ENCODE data around the gene CDYL2.
"Not testable (repeated sequence)": the region's sequence is repeated elsewhere in the genome, so short reads cannot be mapped to it uniquely, and the experiment has no call there.

The CDYL2 gene

DNA sequence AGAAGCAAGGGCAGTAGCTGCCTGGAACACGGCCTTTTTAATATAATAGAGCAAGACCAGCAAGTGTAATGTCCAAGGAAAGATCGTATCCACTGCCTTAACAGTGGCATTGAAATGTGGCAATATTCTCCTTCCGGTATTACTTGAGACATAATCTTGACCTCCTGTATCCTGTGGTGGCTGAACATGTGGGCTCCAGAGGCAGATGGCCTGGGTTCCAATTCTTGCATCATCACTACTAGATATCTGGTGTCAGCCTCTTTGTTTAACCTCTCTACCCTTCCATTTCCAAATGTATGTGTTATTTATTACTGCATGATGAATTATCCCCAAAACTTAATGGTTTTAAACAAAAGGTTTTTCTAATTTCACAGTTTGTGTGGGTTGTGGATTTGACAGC, 3.5 kb upstream of the CDYL2 start:
- DNase-seq: no peak

DNA sequence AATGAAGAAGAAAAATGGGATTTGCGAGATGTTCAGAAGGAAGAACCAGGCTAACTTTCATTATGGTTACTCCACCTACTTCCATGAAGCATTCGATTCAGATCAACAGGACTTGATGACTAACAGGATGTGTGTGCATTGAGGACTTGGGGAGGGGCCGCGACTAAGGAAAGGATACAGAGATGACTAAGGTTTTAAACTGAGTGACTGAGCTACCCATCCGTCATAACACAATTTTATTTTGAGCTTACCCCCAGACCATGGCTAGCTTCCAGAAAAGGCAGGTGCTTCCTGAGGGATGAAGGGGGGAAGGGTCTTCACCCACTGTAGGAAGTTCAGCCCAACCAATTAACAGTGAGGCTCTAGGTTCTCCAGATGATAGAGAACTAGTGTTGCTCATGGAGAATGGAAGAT, 2.5 kb upstream of the CDYL2 start:
- no peak for DNase-seq

DNA sequence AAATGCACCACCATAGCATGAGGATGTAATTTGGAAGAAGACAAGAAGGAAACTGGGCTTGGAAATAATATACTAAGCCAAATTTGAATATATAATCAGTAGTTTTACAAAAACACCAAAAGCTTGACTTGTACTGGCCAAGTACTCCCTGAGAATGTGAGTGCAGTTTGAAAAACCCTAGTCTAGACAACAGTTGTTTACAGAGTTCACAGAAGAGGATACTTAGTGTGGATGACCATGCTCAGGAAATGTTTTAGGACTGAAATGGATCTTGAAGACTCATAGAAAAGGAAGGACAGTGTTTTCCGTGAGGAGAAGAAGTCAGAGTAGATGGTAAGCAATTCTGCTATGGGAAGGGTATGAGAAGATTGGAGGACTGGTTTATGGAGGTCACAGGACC, 1.9 kb upstream of the CDYL2 start:
- DNase-seq: no peak

DNA sequence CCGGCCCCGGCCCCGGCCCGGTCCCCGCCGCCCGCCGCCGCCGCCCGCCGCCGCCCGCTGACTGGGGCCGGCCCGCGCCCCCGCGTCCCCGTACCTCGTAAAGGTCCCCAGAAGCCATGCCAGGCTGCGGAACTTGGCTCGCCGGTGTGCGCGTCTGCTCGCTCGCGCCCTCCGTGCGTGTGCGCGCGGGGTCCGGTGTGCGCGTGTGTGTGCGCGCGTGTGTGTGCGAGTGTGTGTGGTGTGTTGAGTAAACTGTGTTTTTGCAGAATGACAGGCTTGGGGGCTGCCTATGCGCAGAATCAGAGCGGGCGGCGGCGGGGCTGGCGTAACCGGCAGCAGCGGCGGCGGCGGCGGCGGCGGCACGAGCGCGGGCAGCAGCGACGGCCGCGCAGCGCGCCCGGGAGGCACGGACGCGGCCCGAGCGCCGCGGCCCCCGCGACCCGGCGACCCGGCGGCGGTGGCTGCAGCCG, 307 bp downstream of the CDYL2 start:
- DNase-seq: no peak

DNA sequence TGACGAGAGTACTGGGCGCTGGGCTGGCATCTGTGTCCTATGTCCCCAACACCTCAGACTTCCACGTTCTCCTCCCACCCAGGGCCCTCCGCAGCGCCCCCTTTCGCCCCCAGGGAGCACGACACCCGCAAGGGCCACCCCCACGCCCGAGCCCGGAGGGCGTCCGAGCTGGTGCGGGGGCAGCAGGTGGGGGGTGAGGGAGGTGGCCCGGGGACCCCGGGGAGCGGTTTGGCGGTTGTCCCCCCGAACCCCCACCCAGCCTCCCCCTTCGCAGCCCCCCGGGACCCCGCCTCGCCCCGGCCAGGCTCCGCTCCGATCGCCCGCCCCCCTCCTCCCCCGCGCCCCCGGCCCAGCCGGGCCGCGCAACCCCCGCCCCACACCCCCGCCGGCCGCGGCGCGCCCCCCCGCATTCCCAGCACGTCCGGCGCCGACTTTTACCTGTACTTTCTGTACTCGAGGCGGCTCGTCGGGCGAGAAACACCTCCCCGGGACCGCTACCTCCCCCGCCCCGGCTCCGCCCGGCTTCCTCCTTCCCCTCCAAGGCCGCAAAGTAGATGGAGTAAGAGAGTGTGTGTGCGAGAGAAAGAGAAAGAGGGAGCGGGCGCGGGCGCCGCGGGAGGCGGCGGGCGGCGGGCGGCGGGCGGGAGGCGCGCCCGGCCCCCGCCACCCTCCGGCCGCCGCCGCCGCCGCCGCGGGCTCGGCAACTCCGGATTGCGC, 901 bp downstream of the CDYL2 start:
- DNase-seq: no peak

DNA sequence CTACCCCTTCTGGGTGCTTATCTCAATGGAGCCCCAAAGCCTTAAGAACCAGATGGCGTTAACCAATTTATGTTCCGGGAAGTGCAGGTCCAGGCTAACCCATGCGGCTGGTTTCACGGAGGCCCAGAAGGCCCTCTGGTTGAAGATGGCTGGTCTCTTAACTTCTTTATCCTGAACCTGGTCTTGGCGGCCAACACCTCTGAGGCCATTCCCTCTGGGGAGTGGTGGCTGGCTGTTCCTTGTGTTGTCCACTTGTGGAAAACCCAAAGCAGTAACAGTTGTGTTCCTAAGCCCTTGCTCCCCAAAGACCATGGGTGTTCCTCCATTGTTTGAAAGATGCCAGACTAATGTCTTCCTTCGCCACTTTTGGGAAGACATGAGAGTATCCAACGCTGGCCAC, 1.5 kb downstream of the CDYL2 start:
- DNase-seq: no peak

DNA sequence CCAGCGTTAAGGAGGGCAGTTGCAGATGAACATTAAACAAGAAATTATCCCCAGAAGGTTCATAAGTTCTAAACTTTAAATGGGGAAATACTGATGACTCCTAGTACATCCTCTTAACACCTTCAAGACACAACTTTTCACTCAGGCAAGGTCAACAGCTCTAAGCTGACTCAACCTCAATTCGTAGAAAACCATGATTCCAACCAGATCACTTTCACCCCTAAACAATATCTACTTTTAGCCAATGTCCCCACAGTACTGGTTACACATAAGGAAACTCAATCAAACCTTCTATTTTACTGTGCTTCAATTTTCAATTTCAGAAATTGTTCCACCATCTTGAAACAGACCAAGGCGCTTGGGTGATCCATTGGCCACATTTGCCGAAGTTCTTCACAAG, 2.3 kb downstream of the CDYL2 start:
- no peak for DNase-seq

DNA sequence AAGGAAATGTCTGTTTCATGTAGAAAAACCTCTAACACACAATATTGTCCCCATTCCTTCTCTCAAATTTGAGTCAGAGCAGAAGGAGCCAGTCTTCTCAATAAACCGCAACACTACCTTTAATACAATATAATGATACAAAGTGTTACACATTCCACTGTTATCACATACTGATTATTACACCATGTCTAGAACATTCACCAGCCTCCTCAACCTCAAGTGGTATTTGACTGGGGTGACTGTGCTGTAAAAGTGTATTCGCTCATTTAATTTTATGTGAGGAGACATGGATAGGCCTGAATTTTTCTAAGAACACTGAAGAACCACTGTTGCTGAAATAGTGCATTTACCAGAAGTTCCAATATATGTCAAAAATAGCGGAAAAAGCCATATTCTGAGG, 10.3 kb downstream of the CDYL2 start:
- DNase-seq: no peak

DNA sequence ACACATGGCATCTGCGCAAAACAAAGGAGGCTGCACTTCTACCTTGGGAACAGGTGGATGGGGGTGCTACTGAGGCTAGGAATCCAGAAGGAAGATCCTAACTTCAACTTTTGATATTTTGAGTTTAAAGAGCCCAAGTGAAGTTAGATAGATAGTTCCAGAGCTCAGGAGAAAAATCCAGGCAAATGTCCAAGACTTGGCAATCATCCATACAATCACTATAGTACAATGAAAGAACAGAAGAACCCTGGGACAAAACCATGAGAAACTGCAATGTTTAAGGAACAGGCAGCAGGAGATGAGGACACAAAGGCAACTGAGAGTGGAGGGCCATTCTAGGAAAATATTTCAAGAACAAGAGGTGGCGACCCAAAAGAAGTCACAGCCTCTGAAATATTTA, 12.4 kb downstream of the CDYL2 start:
- no peak for DNase-seq

DNA sequence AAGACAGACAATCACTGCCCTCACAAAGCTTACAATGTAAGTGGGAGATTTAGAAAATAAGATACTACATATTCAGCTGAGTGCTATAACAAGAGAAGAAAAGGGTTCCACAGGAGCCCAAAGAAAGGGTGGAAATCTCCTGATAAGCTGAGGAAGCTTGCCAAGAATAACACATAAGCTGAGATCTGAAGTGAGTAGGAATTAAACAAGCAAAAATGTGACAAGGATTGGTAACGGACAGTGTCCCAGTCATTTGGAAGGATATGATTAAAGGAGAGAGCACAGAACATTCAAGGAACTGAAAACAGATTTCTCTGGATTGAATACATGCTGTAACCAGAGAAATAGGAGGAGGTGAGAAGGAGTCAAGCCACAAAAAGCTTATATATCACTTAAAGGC, 13.0 kb downstream of the CDYL2 start:
- DNase-seq: no peak

DNA sequence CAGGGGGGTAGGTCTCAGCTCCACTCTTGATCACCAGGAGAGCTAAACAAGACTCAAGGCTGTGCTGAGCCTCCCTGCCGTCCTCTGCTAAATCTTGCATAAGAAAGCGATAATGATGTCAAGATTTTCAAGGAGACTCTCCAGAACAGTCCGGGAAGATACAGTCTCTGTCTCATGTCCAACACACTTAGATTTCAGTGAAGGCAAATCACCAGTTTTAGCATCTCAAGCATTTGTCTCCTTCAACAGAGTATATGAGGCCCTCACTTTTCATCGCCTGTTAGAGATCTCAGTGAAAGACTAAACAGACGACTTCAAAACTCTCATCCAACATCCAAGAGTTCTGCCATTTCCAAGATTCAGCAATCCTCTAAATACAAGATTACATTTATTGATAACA, 13.6 kb downstream of the CDYL2 start:
- DNase-seq: no peak

DNA sequence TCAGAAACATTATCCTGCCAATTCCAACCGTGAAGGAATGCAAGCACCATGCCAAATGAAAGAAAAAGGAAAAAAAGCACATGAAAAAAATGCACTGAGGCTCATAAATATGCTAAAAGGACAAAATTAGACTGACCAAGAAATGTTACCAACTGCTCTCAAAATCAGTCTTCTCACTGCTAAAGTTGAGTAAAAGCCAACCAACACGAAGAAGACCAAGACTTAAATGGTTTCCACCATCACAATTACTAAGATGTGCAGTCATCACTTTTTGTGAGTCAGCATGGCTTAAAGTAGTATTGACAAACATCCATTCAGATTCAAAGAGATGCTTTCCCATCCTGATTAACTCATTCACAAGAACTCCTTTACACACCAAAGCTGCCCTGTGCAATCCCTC, 16.4 kb downstream of the CDYL2 start:
- no peak for DNase-seq

DNA sequence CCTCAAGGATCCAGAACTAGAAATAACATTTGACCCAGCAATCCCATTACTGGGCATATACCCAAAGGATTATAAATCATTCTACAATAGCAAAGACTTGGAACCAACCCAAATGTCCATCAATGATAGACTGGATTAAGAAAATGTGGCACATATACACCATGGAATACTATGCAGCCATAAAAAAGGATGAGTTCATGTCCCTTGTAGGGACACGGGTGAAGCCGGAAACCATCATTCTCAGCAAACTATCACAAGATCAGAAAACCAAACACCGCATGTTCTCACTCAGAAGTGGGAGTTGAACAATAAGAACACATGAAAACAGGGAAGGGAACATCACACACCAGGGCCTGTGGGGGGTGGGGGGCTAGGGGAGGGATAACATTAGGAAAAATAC, 17.8 kb downstream of the CDYL2 start:
- DNase-seq: not testable (repeated sequence)

DNA sequence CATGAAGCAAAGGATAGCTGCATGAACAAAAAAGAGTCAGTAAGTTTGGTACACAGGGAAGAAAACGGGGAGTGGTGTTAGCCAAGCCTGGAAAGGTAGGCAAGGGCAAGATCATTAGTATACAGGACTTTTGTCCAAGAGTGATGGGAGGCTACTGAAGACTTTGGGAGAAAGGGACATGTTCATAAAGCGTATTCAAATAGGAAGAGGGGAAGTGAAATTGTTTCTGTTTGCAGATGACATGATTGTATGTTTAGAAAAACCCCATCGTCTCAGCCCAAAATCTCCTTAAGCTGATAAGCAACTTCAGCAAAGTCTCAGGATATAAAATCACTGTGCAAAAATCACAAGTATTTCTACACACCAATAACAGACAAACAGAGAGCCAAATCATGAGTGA, 19.4 kb downstream of the CDYL2 start:
- no peak for DNase-seq

DNA sequence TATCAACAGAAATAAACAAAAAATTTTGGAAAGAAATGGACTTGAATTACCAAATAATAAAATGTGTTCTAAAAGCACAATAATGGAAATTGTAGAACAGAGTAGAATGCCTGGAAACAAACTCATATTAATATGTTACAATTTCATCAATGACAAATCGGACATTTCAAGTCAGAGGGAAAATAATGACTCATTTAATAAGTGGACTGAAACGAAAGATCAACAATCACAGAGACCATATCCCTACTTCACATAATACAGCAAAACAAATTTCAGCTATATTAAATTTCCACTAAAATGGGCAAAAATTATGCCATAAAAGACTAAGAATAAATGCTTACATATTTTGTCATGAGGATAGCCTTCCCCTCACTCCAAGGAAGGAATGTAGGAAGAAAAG, 25.7 kb downstream of the CDYL2 start:
- DNase-seq: no peak

DNA sequence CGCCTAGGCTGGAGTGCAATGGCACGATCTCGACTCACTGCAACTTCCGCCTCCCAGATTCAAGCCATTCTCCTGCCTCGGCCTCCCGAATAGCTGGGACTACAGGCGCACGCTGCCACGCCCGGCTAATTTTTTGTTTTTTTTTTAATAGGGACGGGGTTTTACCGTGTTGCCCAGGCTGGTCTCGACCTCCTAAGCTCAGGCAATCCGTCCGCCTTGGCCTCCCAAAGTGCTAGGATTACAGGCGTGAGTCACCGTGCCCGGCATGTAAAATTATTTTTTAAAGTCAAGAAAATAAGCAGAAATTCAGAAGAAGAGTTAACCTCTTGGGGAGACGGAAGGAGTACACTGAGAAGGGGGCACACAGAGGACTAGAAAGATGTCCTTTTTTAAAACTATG, 27.5 kb downstream of the CDYL2 start:
- DNase-seq: no peak

DNA sequence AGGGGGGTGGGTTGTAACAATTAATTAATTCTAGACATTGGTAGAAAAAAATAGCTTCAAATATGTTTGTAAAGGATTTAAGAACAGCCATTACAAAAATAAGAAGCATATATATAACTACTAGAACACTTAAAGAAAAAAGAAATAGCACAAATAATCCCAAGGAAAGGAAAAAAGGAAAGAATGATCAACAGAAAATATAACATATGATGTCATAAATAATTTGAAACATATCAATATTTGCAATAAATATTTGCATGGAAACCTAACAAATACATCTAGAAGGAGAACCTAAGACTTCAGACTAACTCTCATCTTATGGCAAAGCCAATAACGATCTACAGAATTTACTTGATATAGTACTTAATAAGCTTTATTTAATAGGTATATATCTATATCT, 28.9 kb downstream of the CDYL2 start:
- no peak for DNase-seq

DNA sequence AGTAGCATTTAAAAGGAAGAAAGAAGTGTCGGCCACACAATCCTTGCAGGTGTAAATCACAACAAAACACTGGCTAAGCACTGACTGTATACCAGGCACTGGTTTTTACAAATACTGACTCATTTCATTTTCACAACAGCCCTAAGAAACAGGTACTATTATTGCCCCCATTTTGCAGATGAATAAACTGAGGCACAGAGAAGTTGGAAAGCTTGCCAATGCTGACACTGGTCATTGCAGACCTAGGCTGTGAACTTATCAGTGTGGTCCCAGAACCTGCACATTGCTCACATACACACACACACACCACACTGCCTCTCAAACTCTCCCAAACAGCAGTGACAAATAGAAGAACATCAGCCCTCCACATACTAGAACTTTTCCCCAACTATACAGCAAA, 37.6 kb downstream of the CDYL2 start:
- no peak for DNase-seq

DNA sequence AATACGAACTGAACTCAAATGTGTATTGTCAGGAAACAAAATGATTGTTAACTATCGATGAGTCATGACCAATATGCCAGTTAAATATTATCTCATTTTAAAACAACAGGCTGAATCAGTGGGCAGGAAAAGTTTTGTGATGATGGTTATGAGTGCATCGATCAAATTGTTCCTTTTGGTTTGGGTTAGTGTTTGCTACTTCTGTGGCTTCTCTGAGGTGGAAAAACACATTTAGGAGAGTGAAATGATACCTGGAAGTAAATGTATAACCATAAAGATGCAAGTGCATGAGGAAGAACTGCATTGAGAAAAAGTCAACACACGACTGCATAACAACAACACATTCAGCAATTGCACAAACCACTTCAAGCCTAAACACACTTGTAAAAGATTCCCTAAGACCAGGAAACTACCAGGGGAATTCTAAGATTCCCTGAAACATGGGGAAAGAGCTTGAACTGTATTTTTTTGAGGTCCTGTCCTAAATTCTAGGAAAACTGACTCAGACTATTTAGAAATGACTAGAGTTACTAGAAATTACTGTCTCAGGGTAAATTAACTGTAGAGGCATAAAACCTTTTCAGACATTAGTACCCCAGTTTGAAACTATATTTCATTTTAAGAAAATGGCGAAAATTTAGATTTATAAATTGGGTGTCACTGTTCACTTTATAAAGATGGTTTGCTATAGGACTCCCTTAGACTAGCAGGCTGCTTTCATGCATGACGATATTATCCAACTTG, 44.8 kb downstream of the CDYL2 start:
- no peak for DNase-seq

DNA sequence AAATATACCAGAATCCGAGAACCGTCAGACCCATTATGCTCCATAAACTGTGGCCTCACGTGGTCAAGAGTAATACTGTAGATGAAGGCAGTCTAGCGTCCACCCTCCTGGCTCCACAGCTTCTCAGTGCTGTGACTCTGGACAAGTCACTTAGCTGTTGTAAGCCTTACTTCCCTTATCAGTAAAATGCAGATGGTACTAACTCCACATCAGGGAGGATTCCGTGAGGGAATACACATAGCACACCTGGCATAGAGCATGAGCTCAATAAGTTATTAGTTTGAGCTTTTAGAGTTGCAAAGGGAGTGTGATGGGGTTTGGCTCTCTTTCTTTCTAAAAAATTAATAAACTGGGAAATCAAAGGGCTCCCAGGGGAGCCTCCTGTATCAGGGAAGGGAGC, 49.9 kb downstream of the CDYL2 start:
- DNase-seq: no peak

DNA sequence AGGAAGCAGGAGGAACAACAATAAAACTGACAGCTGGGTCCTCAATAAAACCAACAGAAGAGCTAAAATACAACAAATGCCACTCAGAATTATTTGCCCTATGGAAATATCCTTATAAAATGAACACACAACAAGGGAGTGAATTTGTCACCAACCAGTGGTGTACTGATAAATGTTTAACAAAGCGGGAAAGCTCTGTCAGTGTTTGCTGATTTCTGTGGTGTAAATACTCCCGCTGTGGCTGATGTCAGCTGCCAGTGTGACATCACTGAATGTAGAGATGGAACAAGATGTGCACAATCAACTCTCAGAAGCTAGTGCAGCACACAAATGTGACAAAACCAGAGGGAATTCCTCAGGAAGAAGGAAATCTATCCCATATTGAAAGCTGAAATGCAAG, 51.9 kb downstream of the CDYL2 start:
- no peak for DNase-seq

DNA sequence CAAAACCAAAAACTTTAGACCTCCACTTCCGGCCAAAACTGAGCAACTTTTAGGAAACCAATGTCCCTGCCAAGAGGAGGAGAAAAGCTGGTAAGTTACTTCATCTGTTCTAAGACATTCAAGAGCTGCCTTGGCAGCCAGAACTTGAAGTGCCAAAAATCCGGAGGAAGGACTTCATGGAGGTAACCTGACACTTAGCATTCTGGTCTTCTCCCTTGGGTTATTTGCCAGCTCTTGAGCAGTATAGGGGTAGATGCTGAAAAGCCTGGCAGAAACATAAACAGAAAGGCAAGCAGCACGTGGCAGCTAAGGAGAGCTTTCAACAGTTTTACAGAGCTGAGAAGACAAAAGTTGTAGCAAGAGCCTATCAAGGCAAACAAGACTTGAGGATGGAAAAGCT, 53.2 kb downstream of the CDYL2 start:
- DNase-seq: no peak

DNA sequence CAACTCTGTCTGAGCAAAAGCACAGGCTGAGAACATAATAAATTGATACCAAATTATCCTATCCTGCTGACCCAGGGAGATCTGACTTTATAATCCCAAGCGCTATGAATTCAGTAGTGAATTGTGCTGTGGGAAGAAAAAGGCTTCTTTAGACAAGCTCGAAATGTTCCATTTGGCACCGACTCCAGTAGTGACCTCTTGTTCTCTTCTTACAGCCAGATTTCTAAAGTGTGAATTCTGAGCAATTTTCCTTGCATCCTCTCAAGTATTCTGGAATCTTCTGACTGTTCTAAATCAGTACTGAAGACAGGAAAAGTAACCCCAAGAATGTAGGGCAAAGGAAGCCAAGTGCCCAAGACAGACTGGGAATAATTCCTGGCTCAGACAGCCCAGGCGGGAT, 58.2 kb downstream of the CDYL2 start:
- DNase-seq: no peak

DNA sequence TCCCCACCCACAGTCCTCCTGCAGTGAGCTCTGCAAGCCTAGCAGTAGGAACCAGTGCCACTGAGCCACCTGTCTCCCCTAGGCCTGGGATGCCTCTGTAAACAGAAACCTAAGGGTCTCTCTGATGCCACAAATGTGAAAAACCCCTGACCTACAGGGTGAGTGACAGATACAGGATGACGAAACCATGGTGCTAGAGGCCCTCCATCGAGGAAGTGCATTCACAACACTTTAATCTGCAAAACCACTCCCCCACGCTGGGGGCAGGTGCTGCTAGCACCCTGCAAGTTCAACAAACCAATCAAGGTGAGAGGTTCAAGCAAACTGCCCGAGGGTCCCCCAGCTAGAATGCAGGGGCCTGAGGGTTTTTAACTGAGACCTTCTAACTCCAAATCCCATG, 59.5 kb downstream of the CDYL2 start:
- DNase-seq: no peak

DNA sequence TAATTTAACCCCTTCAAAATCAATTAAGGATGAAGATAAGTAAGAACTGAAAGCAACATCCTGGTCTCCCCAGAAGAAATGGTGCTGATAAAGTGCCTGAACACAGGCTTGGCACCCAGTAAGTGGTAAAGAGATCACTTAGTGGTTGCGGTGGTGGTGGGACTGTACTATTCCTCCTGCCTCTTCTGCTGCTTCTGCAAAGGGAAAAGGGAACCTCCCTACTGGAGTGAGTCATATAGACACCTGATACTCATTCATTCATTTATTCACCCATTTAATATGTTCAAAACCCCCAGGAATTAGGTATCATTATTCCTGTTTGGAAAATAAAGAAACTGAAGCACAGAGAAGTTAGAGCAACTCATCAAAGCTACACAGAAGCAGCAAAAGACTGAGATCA, 60.6 kb downstream of the CDYL2 start:
- no peak for DNase-seq
